H1 (cell line): ENCODE data around the gene CACNG7. TPM values are rescaled to one million over a fixed set of nuclear protein-coding genes. Genes with fewer than 3 reads are reported as not detected.
A peak's percentile ranks its signal among the peaks of the same experiment; 100 is the strongest.

Experiments used
- CTCF ChIA-PET: fragments of 300-600 bp; sonication (Branson Sonifier 250); formaldehyde crosslinking; loops from one replicate; lab custom pipeline; 2021; ENCODE audit not compliant: partially characterized antibody; lab: Charles Lee
- POLR2A ChIA-PET: fragments of 300-600 bp; sonication (Branson Sonifier 250); formaldehyde crosslinking; loops from one replicate; lab custom pipeline; 2021; ENCODE audit warnings: inconsistent platforms; ENCODE audit not compliant: partially characterized antibody; lab: Charles Lee
- DNase-seq, 2 experiments: peaks; one replicate each; pipeline versions ENCODE4 v3.0.0 to v3.0.0-alpha.2; 2010 to 2022; ENCODE audit warnings: low spot score in 2 of 2, low read depth in 1 of 2, mixed read lengths in 1 of 2
- FAIRE-seq: peaks from 2 replicates; lab custom pipeline; 2011; peaks lifted over from hg19 to GRCh38; lab: Jason Lieb, UNC
- H2AFZ ChIP-seq: 2 replicates; pipeline ENCODE4 v1.8.1; 2012; ENCODE audit warnings: low read length, inconsistent platforms
- H2AK5ac ChIP-seq: 2 replicates; pipeline ENCODE4 v1.6.1; 2013; ENCODE audit warnings: low read depth, low read length
- H2BK120ac ChIP-seq: replicated peaks from 2 replicates; pipeline ENCODE3; 2013; ENCODE audit warnings: low read depth, low read length, inconsistent platforms
- H2BK12ac ChIP-seq: 2 replicates; pipeline ENCODE4 v1.6.1; 2013; ENCODE audit warnings: low read depth, low read length
- H2BK15ac ChIP-seq: 2 replicates; pipeline ENCODE4 v1.6.1; 2013; ENCODE audit warnings: low read length
- H2BK20ac ChIP-seq: 2 replicates; pipeline ENCODE4 v1.6.1; 2013; ENCODE audit warnings: low read length
- H2BK5ac ChIP-seq: 2 replicates; pipeline ENCODE4 v1.6.1; 2013; ENCODE audit warnings: low read depth, low read length
- H3K14ac ChIP-seq: 2 replicates; pipeline ENCODE4 v1.6.1; 2013; ENCODE audit warnings: inconsistent platforms; ENCODE audit not compliant: insufficient read length
- H3K18ac ChIP-seq: 2 replicates; pipeline ENCODE4 v1.6.1; 2013; ENCODE audit warnings: low read length; ENCODE audit errors: extremely low read depth
- H3K23ac ChIP-seq: 2 replicates; pipeline ENCODE4 v1.6.1; 2013; ENCODE audit warnings: inconsistent platforms; ENCODE audit not compliant: insufficient read length
- H3K23me2 ChIP-seq: 2 replicates; pipeline ENCODE4 v1.6.1; 2013; ENCODE audit warnings: low read depth, low read length
- H3K27ac ChIP-seq: 2 replicates; pipeline ENCODE4 v1.6.1; 2011; ENCODE audit warnings: low read depth, low read length, inconsistent platforms
- H3K27me3 ChIP-seq, 4 experiments: replicated peaks in 1 of 4; 1 replicate in 1 of 4; 2 replicates in 3 of 4; pipeline versions ENCODE4 v1.6.1 to v1.8.1; 2011 to 2013; ENCODE audit warnings: low read length in 3 of 4, mild to moderate bottlenecking in 3 of 4, inconsistent platforms in 2 of 4, mixed read lengths in 2 of 4, moderate library complexity in 1 of 4; ENCODE audit not compliant: control insufficient read depth in 3 of 4, insufficient read depth in 3 of 4; ENCODE audit errors: extremely low read depth in 1 of 4
- H3K36me3 ChIP-seq, 4 experiments: 2 replicates each; pipeline versions ENCODE4 v1.6.1 to v1.8.1; 2011 to 2013; ENCODE audit warnings: mild to moderate bottlenecking in 4 of 4, low read length in 3 of 4, moderate library complexity in 2 of 4, control low read depth in 1 of 4, inconsistent platforms in 1 of 4; ENCODE audit not compliant: insufficient read depth in 4 of 4, control insufficient read depth in 2 of 4
- H3K4ac ChIP-seq: replicated peaks from 2 replicates; pipeline ENCODE3; 2013; ENCODE audit warnings: low read length, low read depth, mixed read lengths, inconsistent platforms; ENCODE audit not compliant: insufficient read length
- H3K4me1 ChIP-seq, 4 experiments: replicated peaks in 1 of 4; 1 replicate in 1 of 4; 2 replicates in 3 of 4; pipeline versions ENCODE4 v1.6.1 to v1.8.1; 2011 to 2013; ENCODE audit warnings: low read length in 3 of 4, inconsistent platforms in 2 of 4, mixed read lengths in 1 of 4; ENCODE audit not compliant: insufficient read depth in 4 of 4, control insufficient read depth in 3 of 4
- H3K4me2 ChIP-seq, 2 experiments: 2 replicates each; pipeline versions ENCODE4 v1.6.1 to v1.8.1; 2011 to 2013; ENCODE audit warnings: low read depth in 2 of 2, low read length in 2 of 2, control low read depth in 1 of 2, inconsistent platforms in 1 of 2, mild to moderate bottlenecking in 1 of 2; ENCODE audit not compliant: insufficient read depth in 1 of 2
- H3K4me3 ChIP-seq, 4 experiments: fragments of 200-600, 300-600 bp in 1 of 4; sonication (generic), shearing (Covaris generic), sonication (Bioruptor Twin) in 1 of 4; 2 replicates each; pipeline versions ENCODE4 v1.5.1 to v1.8.1; 2011 to 2016; ENCODE audit warnings: low read length in 4 of 4, low read depth in 3 of 4, control low read depth in 2 of 4, inconsistent platforms in 2 of 4, mild to moderate bottlenecking in 2 of 4, mixed read lengths in 1 of 4, moderate library complexity in 1 of 4; ENCODE audit not compliant: insufficient read depth in 2 of 4; ENCODE audit errors: extremely low read depth in 1 of 4
- H3K56ac ChIP-seq: replicated peaks from 2 replicates; pipeline ENCODE3; 2013; ENCODE audit warnings: low read depth, mild to moderate bottlenecking, mixed read lengths, low read length, inconsistent platforms; ENCODE audit not compliant: insufficient read length
- H3K79me1 ChIP-seq: 2 replicates; pipeline ENCODE4 v1.6.1; 2013; ENCODE audit warnings: low read depth, low read length, control low read depth
- H3K79me2 ChIP-seq, 2 experiments: 2 replicates each; pipeline versions ENCODE4 v1.6.1 to v1.8.1; 2012 to 2013; ENCODE audit warnings: low read length in 2 of 2, mild to moderate bottlenecking in 2 of 2, inconsistent platforms in 1 of 2; ENCODE audit not compliant: insufficient read depth in 2 of 2, control insufficient read depth in 1 of 2
- H3K9ac ChIP-seq, 4 experiments: replicated peaks in 1 of 4; 1 replicate in 1 of 4; 2 replicates in 3 of 4; pipeline versions ENCODE4 v1.6.1 to v1.8.1; 2011 to 2013; ENCODE audit warnings: low read depth in 3 of 4, low read length in 3 of 4, control low read depth in 2 of 4, mild to moderate bottlenecking in 2 of 4, moderate library complexity in 2 of 4, inconsistent platforms in 1 of 4; ENCODE audit errors: extremely low read depth in 1 of 4
- H3K9me3 ChIP-seq, 2 experiments: 2 replicates each; pipeline versions ENCODE4 v1.6.1 to v1.8.1; 2012 to 2013; ENCODE audit warnings: mild to moderate bottlenecking in 2 of 2, moderate library complexity in 2 of 2, control low read depth in 1 of 2, inconsistent platforms in 1 of 2, low read depth in 1 of 2, low read length in 1 of 2, mixed read lengths in 1 of 2; ENCODE audit not compliant: insufficient read depth in 2 of 2
- H4K20me1 ChIP-seq, 2 experiments: replicated peaks in 1 of 2; 2 replicates each; pipeline versions ENCODE3 to v1.8.1; 2011 to 2013; ENCODE audit warnings: inconsistent platforms in 2 of 2, low read length in 2 of 2, mild to moderate bottlenecking in 1 of 2; ENCODE audit not compliant: insufficient read depth in 2 of 2, control insufficient read depth in 1 of 2
- H4K5ac ChIP-seq: 2 replicates; pipeline ENCODE4 v1.6.1; 2013; ENCODE audit warnings: low read length, low read depth, mixed read lengths, inconsistent platforms; ENCODE audit not compliant: insufficient read length
- H4K8ac ChIP-seq: 2 replicates; pipeline ENCODE4 v1.8.0; 2013; ENCODE audit warnings: mild to moderate bottlenecking, moderate library complexity, low read length, inconsistent platforms; ENCODE audit not compliant: insufficient read depth; ENCODE audit errors: extremely low read depth
- H4K91ac ChIP-seq: replicated peaks from 2 replicates; pipeline ENCODE3; 2013; ENCODE audit warnings: low read length, mixed read lengths, inconsistent platforms; ENCODE audit not compliant: insufficient read length
- BACH1 ChIP-seq: IDR thresholded peaks from 2 replicates; pipeline ENCODE4 v1.6.1; 2012; ENCODE audit warnings: low read length, improper control_type of control experiment
- CHD2 ChIP-seq: IDR thresholded peaks from 2 replicates; pipeline ENCODE4 v1.6.1; 2012; ENCODE audit warnings: low read length, improper control_type of control experiment
- CREB1 ChIP-seq: IDR thresholded peaks from 2 replicates; pipeline ENCODE4 v1.6.1; 2012; ENCODE audit warnings: inconsistent platforms
- EGR1 ChIP-seq: IDR thresholded peaks from 2 replicates; pipeline ENCODE4 v1.6.1; 2011; ENCODE audit warnings: low read depth, low read length, borderline replicate concordance
- SIN3A ChIP-seq, 2 experiments: IDR thresholded peaks in 1 of 2; conservative IDR thresholded peaks in 1 of 2; 2 replicates each; pipeline ENCODE4 v1.6.1; 2011 to 2012; ENCODE audit warnings: low read length in 2 of 2, improper control_type of control experiment in 1 of 2, low read depth in 1 of 2, mild to moderate bottlenecking in 1 of 2
- SP1 ChIP-seq: IDR thresholded peaks from 2 replicates; pipeline ENCODE4 v1.6.1; 2011; ENCODE audit warnings: low read depth, low read length
- SP4 ChIP-seq: IDR thresholded peaks from 2 replicates; pipeline ENCODE4 v1.6.1; 2012; ENCODE audit warnings: low read length, inconsistent platforms
- TCF12 ChIP-seq: IDR thresholded peaks from 2 replicates; pipeline ENCODE4 v1.6.1; 2011; ENCODE audit warnings: low read depth, mild to moderate bottlenecking, low read length
- YY1 ChIP-seq: IDR thresholded peaks from 2 replicates; pipeline ENCODE4 v1.6.1; 2011; ENCODE audit warnings: low read depth, mild to moderate bottlenecking, low read length
- WGBS, 2 experiments: shearing (Covaris generic) in 1 of 2; methylation state at CpG; one replicate each; pipeline versions ENCODE4 v1.1.6 to v1.1.7; 2013 to 2015; ENCODE audit warnings: low lambda C conversion rate in 2 of 2, mixed read lengths in 2 of 2, inconsistent platforms in 1 of 2, low coverage in 1 of 2, missing lambda C conversion rate in 1 of 2; ENCODE audit not compliant: insufficient replicate concordance in 2 of 2, insufficient coverage in 1 of 2, insufficient read length in 1 of 2; ENCODE audit errors: extremely low coverage in 1 of 2, missing lambda C conversion rate in 1 of 2; 5-methylcytosine and 5-hydroxymethylcytosine counted together
- polyA plus RNA-seq, 7 experiments: library from polyadenylated mRNA; depleted of rRNA in 3 of 7; stranded (reverse) in 5 of 7; unstranded in 2 of 7; fragments of >200 nt in 5 of 7; fragments of 200-250 nt in 2 of 7; gene quantifications; 1 replicate in 5 of 7; 2 replicates in 1 of 7; 4 replicates in 1 of 7; pipeline versions ENCODE4 v1.2.1 to v1.2.3, GENCODE V29; 2011 to 2013; ENCODE audit warnings: missing spikeins in 2 of 7, mixed read lengths in 2 of 7
- total RNA-seq: library from RNA; stranded (reverse); fragmentation: NEBNext Ultra II Directional; extraction: Animal tissue kit (Norgen Biotek cat#: 25700); gene quantifications from 2 replicates; pipeline ENCODE4 v1.2.1, GENCODE V29; 2021
- TF ChIP-seq, protein P1 (sequence below): IDR thresholded peaks from 2 replicates; pipeline ENCODE4 v1.6.1; 2012; ENCODE audit warnings: inconsistent platforms

Gene CACNG7
- total and polyA plus RNA-seq, 2 of the 8 experiments (the other 6 are each of a cell fraction or from before 2014, with no cell fraction given) = 28.9 to 69.8 TPM

DNA sequence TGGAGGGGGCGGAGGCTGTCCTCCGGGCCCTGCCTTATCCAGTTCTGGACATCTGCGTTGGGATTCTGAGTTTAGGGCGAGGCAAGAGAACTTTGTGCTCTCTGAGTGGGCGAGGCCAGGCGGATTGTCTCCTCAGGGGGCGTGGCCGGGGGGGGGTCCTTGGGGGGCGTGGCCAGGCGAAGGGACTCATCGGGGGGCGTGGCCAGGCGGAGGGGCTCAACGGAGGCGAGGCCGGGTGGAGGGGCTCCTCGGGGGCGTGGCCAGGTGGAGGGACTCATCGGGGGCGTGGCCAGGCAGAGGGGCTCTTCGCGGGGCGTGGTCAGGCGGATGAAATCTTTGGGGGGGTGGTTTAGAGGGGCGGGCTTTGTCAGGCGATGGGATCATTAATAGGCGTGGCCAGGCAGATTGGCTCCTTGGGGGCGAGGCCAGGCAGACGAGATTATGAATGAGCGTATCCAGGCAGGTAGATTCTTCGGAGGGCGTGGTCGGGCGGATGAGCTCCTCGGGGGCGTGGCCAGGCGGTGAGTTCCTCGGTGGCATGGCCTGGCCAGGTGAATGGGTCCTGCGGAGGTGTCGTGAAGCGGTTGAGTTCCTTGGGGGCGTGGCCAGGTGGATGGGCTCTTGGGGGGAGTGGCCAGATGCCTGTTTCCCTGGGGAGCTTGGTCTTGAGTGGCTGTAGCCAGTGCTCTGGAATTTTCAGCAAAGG is 10.3 kb upstream of the CACNG7 start:
- H2BK5ac ChIP-seq = peak overlapping the region; percentile 44; the same call in 1 of the 2 replicates
- H3K4me2 ChIP-seq = peak overlapping the region; percentile 68 to 100
- H4K20me1 ChIP-seq = peaks cover 0 to 3% of the 10 kb centered on the region in 2 experiments
- TF ChIP-seq, protein P1, sequence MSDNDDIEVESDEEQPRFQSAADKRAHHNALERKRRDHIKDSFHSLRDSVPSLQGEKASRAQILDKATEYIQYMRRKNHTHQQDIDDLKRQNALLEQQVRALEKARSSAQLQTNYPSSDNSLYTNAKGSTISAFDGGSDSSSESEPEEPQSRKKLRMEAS = peak; percentile 72
- TF ChIP-seq CHD2 = peak; percentile 44; the same call in 1 of the 2 replicates
- TF ChIP-seq SP4 = peak; percentile 73; the same call in 1 of the 2 replicates
- no peak for TF ChIP-seq EGR1
- 0 out of 2 replicates have a peak, but pooled peaks have one; percentile 9 for TF ChIP-seq TCF12
- no peak for TF ChIP-seq YY1
- TF ChIP-seq BACH1 = peak; percentile 66; the same call in 1 of the 2 replicates
- peak; percentile 56; the same call in 1 of the 2 replicates for TF ChIP-seq CREB1
- TF ChIP-seq SIN3A (conservative IDR thresholded peaks at IDR 0.05 in 1 of 2, IDR thresholded peaks at IDR 0.05 in 1 of 2; ENCODE audit: low read depth in 1 of 2, low read length in 2 of 2) = no peak
- TF ChIP-seq SP1 = peak; percentile 84
- no peak overlapping the region for H4K91ac ChIP-seq
- ChIA-PET CTCF (interaction anchor here (0.6 to 8.6 kb wide), 10 partner anchors 8 to 418 kb away, joined by 3 to 44 read pairs (median 6); partner anchors contain the start of genes PRKCG and TARM1), POLR2A (interaction anchor here (0.8 to 2.5 kb wide), 11 partner anchors 9 to 82 kb away, joined by 3 to 13 read pairs (median 7); partner anchors contain the start of genes CACNG7 and MYADM)
- 0 out of 2 replicates have a peak, but pooled peaks cover 2% of the 10 kb centered on the region for H3K79me1 ChIP-seq
- H2BK20ac ChIP-seq = no peak overlapping the region
- no peak overlapping the region for H3K4ac ChIP-seq
- H3K27me3 ChIP-seq = peaks cover 0 to 3% (median 0%) of the 10 kb centered on the region in 4 experiments; a peak in 1 of 7 replicates
- no peak overlapping the region for H3K56ac ChIP-seq
- H3K9me3 ChIP-seq = no peaks in the 10 kb centered on the region
- no peak overlapping the region for H2AK5ac ChIP-seq
- peak overlapping the region; percentile 88; the same call in 1 of the 2 replicates for H2BK15ac ChIP-seq
- no peak overlapping the region for H3K14ac ChIP-seq
- no peak overlapping the region for H4K5ac ChIP-seq
- no peaks in the 10 kb centered on the region for H3K79me2 ChIP-seq
- no peak overlapping the region for H2AFZ ChIP-seq
- H3K4me3 ChIP-seq = peak overlapping the region; percentile 28 to 68 (median 56); a peak in 7 of 8 replicates
- 3% methylated on average over 18 of the region's 42 CpGs; no CpG with 5 or more reads in 1 of the 2 experiments for WGBS, 2 experiments
- peak overlapping the region; percentile 53; the same call in 1 of the 2 replicates for H3K18ac ChIP-seq
- no peak overlapping the region for H3K9ac ChIP-seq
- DNase-seq (peak; percentile 99), FAIRE-seq (peak; percentile 92)
- H3K23me2 ChIP-seq = peaks cover 6% of the 10 kb centered on the region
- H3K27ac ChIP-seq = no peak overlapping the region
- H3K36me3 ChIP-seq = peaks cover 0 to 8% (median 2%) of the 10 kb centered on the region in 4 experiments; a peak in 4 of 8 replicates
- H4K8ac ChIP-seq = peak overlapping the region; percentile 3; the same call in 1 of the 2 replicates
- H3K23ac ChIP-seq = no peak overlapping the region
- peaks cover 0 to 14% (median 9%) of the 10 kb centered on the region in 4 experiments; a peak in 4 of 7 replicates for H3K4me1 ChIP-seq
- no peak overlapping the region for H2BK12ac ChIP-seq
- H2BK120ac ChIP-seq = no peak overlapping the region
